Hematopoietic multipotent progenitor cell treated with erythropoietin and hydrocortisone succinate and interleukin-3 and kit ligand, for 17 days (in vitro differentiated cells): ENCODE measurements around the gene EIF5.

ENCODE experiments used
- DNase-seq: peaks from one replicate; pipeline ENCODE4 v3.0.0-alpha.2; 2015; ENCODE audit warnings: low spot score

EIF5 gene

GRCh38 chr14:103310576-103311095, 23.4 kb upstream of the EIF5 start:
- DNase-seq = no peak

GRCh38 chr14:103311171-103311997, 22.7 kb upstream of the EIF5 start:
- no peak for DNase-seq

GRCh38 chr14:103312006-103312635, 21.9 kb upstream of the EIF5 start:
- no peak for DNase-seq

- peak; percentile 66 for DNase-seq
Observed at GRCh38 chr14:103313704-103314103, 20.3 kb upstream of the EIF5 start.

GRCh38 chr14:103314496-103315277, 19.4 kb upstream of the EIF5 start:
- DNase-seq = peak; percentile 95

GRCh38 chr14:103315351-103315911, 18.6 kb upstream of the EIF5 start:
- peak; percentile 59 for DNase-seq

GRCh38 chr14:103315941-103316340, 18.1 kb upstream of the EIF5 start:
- DNase-seq = no peak

GRCh38 chr14:103316721-103317121, 17.3 kb upstream of the EIF5 start:
- DNase-seq = peak; percentile 32

GRCh38 chr14:103317251-103317650, 16.8 kb upstream of the EIF5 start:
- DNase-seq = no peak

- no peak for DNase-seq
Observed at GRCh38 chr14:103317976-103318580, 16.0 kb upstream of the EIF5 start.

- DNase-seq = no peak
Observed at GRCh38 chr14:103318750-103319419, 15.2 kb upstream of the EIF5 start.

GRCh38 chr14:103319422-103319821, 14.6 kb upstream of the EIF5 start:
- DNase-seq = no peak

- DNase-seq = no peak
Observed at GRCh38 chr14:103326078-103326477, 8.0 kb upstream of the EIF5 start.

- DNase-seq = peak; percentile 77
Observed at GRCh38 chr14:103328941-103329340, 5.1 kb upstream of the EIF5 start.

- DNase-seq = peak; percentile 35
Observed at GRCh38 chr14:103329401-103330347, 4.4 kb upstream of the EIF5 start.

GRCh38 chr14:103330536-103330935, 3.5 kb upstream of the EIF5 start:
- no peak for DNase-seq

- peak; percentile 86 for DNase-seq
Observed at GRCh38 chr14:103332143-103332919, 1.7 kb upstream of the EIF5 start.

- DNase-seq = peak; percentile 78
Observed at GRCh38 chr14:103334644-103335622, 896 bp downstream of the EIF5 start.
